Measurements from ENCODE around the gene MYH11.
"Not testable (repeated sequence)": the region's sequence is repeated elsewhere in the genome, so short reads cannot be mapped to it uniquely, and the experiment has no call there.

MYH11 gene

DNA sequence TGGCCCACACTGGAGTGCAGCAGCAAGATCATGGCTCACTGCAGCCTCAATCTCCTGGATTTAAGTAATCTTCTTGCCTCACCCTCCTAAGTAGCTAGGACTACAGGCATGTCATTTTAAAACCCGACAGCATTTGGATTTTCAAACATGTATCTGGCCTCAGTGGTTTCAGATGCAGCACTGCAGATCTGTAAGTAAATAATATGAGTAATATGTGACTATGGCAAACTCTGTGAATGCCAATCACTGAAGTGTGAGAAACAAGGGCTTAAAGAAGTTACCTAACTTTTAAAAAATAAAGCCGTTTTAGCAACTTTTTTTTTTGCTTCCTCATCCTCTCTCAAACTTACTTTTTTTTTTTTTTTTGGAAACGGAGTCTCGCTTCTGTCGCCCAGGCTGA, 19.7 kb upstream of the MYH11 start:
- DNase-seq, result no peak

DNA sequence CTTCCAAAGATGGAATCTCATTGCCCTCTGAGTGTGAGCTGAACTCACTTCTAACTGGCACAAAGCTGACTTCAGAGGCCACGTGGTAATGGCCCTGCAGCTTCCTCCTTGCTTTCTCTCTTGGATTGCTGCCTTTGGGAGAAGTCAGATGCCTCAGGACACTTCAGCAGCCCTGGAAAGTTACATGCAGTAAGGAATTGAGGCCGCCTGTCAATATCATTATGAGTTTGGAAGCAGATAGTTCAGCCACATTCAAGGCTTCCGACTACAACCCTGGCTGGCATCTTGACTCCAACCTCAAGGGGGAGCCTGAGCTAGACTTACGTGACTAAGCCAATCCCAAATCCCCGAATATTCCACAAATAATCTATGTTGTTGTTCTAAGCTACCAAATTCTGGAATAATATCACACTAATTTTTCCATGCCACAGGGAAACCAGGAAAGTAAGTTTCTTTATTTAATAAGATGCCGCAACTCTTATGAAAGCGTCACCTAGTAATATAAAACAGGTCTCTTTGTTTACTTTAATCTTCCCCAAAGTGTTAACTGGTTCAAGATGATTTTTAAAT, 18.0 kb upstream of the MYH11 start:
- DNase-seq, result no peak

DNA sequence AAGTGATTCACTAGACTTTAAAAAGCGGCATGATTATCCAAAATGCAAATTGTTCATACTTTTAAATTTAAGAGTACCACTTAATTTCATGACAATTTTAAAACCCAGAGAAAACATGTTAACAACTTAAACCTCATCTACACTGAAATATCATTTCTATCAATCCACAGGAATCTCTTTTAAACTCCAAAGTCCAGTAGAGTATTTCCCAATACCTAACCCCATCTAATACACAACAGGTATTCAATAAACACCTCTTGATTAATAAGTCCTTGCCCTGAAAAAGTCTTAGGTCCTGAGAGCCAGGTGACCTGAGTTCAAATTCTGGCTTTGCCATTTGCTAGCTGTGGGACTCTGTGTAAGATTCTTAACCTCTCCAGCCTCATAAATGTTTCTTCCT, 16.9 kb upstream of the MYH11 start:
- DNase-seq, result no peak

DNA sequence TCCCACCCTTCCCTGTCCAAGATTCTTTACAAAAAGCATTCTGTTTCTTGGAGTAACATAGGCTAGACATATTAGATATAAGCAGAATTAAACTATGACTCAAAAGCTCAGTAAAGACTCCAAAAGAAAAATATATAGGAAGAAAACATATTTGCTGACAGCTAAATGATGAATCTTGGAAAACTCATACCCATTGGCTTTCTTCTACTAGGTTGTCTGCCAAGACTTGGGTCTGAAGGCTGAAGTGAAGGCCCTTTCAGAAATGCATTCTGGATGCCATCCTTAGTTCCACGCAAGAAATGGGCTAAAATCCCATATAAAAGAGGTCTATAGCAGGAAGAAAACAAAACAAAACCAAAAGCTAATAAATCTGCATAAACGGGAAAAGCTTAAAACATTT, 16.5 kb upstream of the MYH11 start:
- DNase-seq, result no peak

DNA sequence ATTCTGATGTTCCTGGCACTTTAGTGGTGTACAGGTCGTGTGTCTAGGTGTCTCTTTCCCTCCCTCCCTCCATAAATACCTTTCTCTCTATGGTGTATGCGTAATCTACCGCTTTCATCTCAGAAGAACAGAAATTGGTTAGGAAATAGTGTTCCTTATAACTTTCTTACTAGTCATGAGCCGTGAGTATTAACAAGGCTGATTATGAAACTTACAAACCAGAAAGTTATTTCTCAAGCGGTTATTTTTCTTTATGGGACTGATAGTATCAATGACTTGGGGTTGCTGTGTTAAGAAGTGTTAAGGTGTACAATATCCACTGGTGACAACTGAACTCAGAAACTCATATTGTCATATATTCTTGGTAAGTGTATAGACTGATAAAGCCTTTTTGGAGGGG, 13.2 kb upstream of the MYH11 start:
- DNase-seq, result no peak

DNA sequence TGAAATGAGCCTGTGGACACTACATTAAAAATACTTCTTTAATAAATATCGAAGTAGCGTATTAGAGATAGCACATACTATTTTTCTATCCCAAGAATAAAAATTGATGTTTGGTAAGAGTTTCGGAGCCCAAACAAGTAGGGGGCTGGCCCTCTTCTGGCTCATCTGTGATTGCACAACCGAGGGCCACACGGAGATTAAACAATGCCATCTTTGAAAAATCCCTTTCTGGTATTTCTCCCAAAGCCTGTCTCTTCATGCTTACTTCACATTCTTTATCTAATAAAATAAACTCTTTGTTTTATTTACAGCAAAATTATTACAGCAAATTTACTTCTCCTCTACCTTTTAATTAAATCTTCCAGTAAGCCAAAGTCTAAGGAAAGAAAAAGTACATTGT, 9.6 kb upstream of the MYH11 start:
- DNase-seq, result no peak

DNA sequence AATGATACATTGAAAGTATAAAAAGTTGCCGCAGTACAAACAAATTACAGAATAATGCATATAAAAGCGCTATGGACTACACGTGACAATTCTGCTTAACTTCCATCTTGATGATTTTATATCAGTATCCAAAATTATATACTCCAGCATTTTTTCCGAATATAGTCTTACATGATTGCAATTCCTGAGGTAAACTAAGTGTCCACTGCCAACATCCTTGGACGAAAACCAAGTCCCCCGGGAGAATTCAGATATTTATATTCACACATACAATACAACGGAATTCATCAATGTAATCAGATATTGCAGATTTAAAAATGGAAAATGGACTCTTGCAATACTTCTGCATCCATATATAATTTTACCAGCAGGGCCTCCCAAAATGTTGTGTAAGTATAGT, 8.9 kb upstream of the MYH11 start:
- DNase-seq, result no peak

DNA sequence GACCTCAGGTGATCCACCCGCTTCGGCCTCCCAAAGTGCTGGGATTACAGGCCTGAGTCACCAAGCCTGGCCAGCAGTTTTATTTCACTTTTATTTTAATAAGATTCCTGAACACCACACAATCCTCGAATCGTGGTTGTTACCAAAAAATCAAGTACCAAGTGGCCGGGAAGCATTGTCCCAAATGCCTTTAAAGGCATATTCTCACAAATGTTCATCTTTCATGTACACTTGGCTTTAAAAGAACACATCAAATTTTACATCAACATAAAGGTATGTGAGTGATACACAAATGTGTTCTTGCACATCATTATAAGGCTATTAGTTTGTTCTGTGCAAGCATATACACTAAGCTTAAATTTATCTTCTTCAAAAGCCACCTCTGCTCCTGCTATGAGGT, 8.1 kb upstream of the MYH11 start:
- no peak for DNase-seq

DNA sequence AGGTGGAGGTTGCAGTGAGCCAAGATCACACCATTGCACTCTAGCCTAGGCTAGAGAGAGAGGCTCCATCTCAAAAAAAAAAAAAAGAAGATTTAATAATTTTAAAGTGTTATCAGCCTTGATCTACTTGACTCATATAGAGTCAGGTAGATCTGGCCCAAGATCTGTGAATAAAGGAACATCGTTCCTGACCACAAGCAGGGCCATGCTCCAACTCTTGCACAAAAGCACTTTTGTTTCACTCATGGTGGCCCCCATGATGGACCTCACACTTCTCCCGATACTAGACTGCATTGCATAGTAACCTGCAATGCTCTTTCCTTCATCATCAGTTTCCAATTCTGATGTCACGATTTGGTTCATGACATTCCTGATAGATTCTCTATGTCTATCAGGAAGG, 5.2 kb upstream of the MYH11 start:
- no peak for DNase-seq

DNA sequence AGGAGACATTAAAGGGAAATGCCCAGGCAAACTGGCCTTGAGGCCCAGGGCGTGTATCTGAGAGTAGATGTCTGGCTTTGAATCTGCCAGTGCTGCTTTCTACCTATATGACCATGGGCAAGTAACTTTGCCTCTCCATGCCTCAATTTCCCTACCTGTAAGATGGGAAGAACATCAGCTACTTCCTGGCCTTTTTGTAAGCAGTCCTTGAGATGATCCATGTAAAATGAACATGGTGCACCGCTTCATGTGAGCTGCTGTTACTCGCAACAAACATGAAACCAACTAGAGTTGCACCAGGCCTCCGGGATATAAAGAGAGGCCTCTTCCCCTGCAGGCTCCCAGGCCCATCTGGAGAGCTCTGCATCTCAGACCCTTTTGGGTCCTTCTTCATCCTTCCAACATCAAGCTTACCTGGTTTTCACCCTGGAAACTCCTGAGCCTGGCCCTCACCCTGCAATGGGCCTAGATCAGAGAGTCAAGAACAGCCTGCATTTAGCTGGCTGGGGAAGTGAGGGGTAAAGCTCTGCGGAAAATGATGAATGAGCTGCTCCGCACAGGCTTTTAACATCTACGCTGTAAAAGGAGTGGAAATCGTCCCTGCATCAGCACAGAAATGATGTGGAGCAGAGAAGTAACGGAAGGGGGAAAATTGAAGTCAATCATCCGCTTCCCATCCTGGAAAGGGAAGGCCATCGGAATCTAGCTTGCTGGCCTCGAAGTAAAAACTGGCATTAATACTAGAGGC, 2.3 kb upstream of the MYH11 start:
- no peak for DNase-seq

DNA sequence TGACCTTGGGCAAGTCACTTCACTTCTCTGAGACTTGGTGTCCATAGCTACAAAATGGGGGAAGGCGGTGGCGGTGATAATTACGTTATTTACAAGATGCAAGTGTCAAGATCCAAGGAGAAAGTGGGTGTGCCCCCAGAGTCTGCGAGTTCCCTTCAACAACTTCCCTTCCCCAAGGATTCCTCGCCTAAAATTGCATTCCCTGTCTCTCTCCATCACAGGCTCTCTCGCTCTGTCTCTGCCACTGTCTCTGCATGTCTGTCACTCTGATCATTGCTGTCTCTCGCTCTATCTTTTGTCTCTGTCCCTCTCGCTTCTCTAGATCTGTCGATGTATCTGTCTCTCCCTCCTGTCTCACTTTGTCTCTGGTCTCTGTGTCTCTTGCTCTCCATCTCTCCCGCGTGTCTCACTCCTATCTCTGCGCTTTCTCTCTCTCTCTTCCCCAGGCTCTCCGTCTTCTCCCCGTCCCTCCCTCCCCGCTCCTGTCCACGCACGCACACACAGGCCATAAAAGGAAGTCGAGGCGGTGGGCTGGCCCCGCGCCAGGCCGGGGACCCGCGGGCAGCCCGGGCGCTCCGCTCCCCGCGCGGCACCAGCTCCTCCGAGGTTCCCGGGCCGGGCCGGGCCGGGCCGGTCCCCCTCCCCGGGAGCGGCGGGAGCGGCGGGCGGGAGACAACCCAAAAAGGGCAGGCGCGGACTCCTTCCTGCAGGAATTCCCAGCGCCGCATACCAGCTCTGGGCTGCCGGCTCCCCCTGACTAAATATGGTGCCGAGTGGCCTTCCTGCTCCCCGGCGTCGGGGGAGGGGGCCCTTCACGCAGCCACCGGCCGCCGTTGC, 1.1 kb upstream of the MYH11 start:
- no peak for DNase-seq

DNA sequence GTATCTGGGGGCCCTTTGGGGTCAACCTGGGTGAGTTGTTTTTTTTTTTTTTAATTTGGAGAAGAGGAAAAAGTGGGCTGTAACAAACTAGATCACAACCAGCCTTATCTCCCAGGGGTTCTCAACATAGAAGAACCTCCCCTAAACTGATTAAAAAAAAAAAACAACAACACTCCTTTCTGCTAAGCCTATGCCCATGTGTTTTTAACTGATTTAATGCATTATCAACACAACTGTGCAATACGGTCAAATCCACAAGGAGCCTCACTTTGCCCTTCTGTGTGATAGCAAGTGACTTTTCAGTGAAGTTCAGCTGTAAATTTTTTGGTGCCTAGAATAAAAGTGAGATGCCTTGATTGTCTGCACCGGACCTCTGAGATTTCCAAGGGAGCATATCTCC, 646 bp downstream of the MYH11 start:
- no peak for DNase-seq

DNA sequence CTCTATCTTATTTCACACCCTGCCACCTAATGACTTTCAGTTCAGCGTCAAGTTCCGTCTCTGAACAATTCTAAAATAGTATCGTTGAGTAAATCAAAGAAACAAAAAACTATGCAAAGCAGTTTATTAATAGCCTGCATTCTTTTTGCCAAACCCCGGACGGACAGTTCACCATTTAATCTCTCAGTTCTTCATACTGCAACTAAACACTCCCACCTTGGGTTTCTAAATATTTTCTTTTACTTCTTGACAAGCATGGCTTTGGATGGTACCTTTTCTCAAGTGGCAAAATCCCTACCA, 1.2 kb downstream of the MYH11 start:
- DNase-seq, result no peak

DNA sequence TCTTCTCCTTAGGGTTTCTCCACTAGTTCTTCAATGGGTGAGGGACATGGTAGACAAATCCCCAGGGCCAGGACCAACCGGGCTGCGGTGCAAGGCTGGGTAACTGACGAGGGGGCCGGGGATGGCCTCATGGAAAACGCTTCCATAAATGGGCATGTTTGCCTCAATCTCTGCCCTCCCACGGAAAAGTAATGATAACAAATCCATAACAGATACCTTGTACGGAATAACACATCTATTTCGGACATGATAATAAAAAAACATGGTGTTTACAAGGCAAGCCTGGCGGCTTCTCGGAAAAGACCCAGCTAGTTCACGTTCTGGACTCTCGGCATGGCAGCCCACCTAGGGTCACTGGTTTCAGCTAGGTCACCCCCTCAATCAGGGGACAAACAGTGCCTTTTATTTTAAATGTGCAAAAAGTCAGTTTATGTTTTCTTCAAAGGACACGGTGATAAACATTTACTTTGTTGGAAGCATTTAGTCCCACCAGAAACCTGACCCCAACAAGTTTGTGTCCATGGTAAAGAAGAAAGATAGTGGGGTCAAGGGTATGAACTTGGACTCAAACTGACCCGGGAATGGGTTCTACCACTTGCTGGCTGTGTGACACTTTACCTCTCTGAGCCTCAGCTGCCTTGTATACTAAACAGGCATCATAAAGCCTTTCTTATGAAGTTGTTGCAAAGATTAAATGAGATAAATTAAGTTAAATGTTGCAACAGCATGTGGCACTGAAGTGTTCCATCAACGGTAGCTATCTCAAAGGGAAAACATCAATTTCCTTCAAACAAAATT, 1.7 kb downstream of the MYH11 start:
- DNase-seq, result no peak

DNA sequence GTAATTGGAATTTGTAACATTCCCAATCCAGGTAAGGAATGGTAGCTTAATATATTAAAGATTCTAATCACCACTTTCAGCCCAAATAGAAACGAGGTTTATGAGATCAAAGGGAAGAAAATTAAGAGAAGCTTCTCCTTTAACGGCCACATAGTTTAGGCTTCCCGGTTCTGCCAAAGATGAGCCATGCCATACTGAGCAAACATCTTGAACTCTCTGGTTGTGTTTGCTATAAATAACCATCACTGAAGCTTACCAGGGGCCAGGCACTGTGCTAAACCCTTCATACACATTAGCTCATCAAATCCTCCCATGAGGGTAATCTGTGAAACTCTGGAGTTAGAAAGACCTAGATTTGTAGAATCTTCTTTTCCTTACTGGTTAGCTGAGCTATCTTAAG, 2.8 kb downstream of the MYH11 start:
- DNase-seq, result no peak

DNA sequence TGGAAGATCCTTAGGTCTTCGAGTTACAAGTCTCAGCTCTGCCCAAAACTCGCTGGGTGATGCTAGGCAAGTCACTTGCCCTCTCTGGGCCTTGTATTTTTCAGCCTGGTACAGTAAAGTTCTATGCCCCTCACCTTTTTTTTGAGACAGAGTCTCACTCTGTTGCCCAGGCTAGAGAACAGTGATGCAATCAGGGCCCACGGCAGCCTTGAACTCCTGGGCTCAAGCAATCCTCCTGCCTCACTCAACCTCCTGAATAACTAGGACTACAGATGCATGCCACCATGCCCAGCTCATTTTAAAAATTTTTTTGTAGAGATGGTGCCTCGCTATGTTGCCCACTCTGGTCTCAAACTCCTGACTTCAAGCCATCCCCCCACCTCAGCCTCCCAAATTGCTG, 3.8 kb downstream of the MYH11 start:
- DNase-seq, result no peak

DNA sequence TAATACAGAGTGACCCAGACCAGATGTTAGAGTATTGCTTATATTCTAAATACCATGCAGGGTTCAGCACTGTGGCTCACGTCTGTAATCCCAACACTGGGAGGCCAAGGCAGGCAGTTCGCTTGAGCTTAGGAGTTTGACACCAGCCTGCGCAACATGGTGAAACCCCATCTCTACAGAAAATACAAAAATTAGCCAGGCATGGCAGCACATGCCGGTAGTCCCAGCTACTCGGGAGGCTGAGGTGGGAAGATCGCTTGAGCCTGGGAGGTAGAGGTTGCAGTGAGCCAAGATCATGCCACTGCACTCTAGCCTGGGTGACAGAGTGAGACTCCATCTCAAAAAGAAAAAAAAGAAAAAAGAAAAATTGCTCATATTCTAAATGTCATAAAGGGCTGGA, 6.3 kb downstream of the MYH11 start:
- DNase-seq, result not testable (repeated sequence)

DNA sequence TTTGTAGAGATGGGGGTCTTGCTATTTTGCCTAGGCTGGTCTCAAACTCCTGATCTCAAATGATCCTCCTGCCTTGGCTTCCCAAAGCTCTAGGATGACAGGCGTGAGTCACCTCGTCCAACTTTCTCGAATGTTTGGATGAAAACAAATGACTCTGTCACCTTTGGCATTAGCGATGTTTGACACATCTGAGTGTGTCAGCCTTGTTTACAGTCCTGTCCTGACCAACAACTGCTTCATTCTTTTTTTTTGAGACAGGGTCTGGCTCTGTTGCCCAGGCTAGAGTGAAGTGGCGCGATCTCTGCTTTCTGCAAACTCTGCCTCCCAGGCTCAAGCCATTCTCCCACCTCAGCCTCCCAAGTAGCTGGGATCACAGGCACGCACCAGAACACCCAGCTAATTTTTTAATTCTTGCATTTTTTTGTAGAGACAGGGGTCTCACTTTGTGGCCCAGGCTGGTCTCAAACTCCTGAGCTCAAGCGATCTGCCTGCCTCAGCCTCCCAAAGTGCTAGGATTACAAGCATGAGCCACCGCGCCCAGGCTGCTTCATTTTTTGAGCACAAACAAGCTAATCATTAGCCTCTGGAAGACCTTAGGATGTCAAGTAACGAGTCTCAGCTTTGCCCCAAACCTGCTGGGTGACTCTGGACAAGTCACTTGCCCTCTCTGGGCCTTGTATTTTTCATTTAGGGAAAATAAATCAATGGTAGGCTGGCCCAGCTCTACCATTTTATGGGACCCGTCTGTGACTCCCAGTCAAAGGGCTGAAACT, 7.4 kb downstream of the MYH11 start:
- DNase-seq, result no peak

DNA sequence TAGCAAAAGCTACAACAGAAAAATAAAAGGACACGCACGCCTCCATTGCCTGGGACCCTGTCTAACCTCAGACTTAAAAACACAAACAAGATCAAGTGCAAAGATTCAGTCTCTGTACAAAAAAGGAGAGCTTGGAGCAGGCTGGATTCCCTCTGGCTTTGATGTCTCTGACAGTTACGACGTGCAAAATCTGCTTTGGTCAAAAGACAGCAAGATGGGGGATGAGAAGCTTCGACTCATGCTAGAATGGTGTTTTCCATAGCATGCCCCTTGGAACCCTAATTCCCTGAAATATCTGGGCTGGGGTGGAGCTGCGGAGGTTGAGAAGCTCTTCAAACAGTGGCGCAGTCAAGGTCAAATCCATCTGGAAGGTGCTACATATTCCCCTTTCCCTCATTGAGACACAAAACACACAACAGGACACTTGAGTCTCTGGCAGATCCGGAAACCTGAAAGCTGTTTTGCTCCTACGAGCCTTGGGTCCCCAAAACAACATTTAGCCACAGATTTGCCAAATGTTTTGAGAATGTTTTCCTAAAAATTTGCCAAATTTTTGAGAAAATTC, 9.1 kb downstream of the MYH11 start:
- no peak for DNase-seq

DNA sequence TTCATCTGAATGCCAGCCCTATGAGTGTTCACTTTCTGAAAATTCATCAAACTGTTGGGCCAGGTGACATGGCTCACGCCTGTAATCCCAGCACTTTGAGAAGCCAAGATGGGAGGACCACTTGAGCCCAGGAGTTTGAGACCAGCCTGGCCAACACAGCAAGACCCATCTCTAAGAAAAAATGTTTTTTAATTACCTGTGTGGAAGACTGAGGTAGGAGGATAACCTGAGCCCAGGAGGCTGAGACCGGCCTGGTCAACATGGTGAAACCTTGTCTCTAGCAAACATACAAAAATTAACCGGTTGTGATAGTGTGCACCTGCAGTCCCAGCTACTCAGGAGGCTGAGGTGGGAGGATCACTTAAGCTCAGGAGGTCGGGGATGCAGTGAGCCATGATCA, 10.3 kb downstream of the MYH11 start:
- DNase-seq, result no peak

DNA sequence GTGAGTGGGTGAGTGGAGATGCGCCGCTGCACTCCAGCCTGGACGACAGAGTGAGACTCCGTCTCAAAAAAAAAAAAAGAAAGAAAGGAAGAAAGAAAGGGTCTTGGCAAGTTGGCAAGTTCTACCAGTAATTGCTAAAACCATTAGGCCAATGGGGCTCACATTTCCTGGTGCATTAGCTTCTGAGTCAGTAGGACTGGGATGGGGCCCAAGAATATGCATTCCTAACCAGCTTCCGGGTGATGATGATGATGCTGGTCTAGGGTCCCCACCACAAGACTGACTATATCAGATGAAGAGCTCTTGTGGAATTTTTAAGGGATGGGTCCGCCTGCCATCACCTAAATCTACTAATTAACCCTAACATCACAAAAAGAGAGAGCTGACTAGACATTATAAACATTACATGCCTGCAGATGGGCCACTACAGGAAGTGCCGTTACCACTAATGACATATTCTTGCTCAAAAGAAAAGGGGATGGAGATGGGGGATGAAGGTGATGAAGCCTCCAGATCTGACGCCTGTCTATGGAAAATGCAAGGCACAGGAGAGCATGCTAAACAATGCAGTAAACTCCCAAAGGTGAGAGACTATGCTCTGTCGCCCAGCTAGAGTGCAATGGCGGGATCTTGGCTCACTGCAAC, 13.1 kb downstream of the MYH11 start:
- DNase-seq, result no peak

DNA sequence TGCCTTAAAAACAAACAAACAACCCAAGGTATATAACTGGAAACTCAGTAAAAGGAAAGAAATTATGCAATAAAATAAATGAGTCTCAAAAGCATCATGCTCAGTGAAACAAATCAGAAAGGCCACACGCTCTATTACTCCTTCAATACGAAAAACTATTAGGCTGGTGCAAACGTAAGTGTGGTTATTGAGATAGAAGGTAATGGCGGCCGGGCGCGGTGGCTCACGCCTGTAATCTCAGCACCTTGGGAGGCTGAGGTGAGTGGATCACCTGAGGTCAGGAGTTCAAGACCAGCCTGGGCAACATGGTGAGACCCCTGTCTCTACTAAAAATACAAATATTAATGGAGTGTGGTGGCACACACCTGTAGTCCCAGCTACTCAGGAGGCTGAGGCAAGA, 17.6 kb downstream of the MYH11 start:
- DNase-seq, result not testable (repeated sequence)
